ENCODE data around the gene INSR. TPM values are rescaled to one million over a fixed set of nuclear protein-coding genes. Genes with fewer than 3 reads are reported as not detected.
A peak's percentile ranks its signal among the peaks of the same experiment; 100 is the strongest.

INSR gene
- total RNA-seq, 1 experiment from 2014 or later, result 13.7 TPM

- H4K20me1 ChIP-seq (ENCODE audit: low read length), result no peaks in the 10 kb centered on the region
- peak; percentile 98 for DNase-seq
- BruUV-seq (replicated peaks), result no TSS peak
- CTCF ChIA-PET, result interaction anchor here (0.5 to 0.6 kb wide), 2 partner anchors 438 to 648 kb away, joined by 3 read pairs; no protein-coding TSS in a partner anchor
- H3K9ac ChIP-seq (ENCODE audit: low read length), result peak within 1 kb of the TSS; percentile 85
- H3F3A ChIP-seq (ENCODE audit: low read length, unreplicated experiment), result no peaks in the 10 kb centered on the region
- H3K4me3 ChIP-seq (ENCODE audit: low read length), result peak within 1 kb of the TSS; percentile 96
- peak within 1 kb of the TSS; percentile 85 for H2AFZ ChIP-seq (ENCODE audit: low read length)
- POLR2A ChIA-PET (ENCODE audit: unreplicated experiment), result interaction anchor here (0.5 to 1.2 kb wide), 7 partner anchors 30 to 730 kb away, joined by 3 to 28 read pairs (median 11); no protein-coding TSS in a partner anchor
- H3K4me2 ChIP-seq (ENCODE audit: low read length), result peak within 1 kb of the TSS; percentile 95
- H3K9me2 ChIP-seq (replicated peaks; ENCODE audit: low read length), result no peaks in the 10 kb centered on the region
- no peaks in the 10 kb centered on the region for H3K27me3 ChIP-seq (ENCODE audit: low read length)
- H3K79me2 ChIP-seq (ENCODE audit: low read length), result peaks cover 18% of the 10 kb centered on the region
- H3K27ac ChIP-seq (ENCODE audit: low read length), result peak within 1 kb of the TSS; percentile 52
- peak; percentile 99 for ATAC-seq
- TF ChIP-seq EZH2 (IDR thresholded peaks at IDR 0.05; ENCODE audit: low read length, unreplicated experiment) (no peak), EZH2phosphoT487 (IDR thresholded peaks at IDR 0.05; ENCODE audit: borderline replicate concordance, low read length) (no peak)
- TF ChIP-seq, protein P1, sequence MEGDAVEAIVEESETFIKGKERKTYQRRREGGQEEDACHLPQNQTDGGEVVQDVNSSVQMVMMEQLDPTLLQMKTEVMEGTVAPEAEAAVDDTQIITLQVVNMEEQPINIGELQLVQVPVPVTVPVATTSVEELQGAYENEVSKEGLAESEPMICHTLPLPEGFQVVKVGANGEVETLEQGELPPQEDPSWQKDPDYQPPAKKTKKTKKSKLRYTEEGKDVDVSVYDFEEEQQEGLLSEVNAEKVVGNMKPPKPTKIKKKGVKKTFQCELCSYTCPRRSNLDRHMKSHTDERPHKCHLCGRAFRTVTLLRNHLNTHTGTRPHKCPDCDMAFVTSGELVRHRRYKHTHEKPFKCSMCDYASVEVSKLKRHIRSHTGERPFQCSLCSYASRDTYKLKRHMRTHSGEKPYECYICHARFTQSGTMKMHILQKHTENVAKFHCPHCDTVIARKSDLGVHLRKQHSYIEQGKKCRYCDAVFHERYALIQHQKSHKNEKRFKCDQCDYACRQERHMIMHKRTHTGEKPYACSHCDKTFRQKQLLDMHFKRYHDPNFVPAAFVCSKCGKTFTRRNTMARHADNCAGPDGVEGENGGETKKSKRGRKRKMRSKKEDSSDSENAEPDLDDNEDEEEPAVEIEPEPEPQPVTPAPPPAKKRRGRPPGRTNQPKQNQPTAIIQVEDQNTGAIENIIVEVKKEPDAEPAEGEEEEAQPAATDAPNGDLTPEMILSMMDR (conservative IDR thresholded peaks at IDR 0.05; ENCODE audit: low read depth, low read length), result no peak
- no peaks in the 10 kb centered on the region for H3K9me3 ChIP-seq (ENCODE audit: low read length)
- peaks cover 6% of the 10 kb centered on the region; the same call in 1 of the 2 replicates for H3K4me1 ChIP-seq (ENCODE audit: insufficient read depth, low read length)
- intact Hi-C loops (cut with micrococcal nuclease), result no loop called here
- peaks cover 24% of the 10 kb centered on the region for H3K36me3 ChIP-seq (ENCODE audit: low read depth, low read length)
These were observed 224.9 kb downstream of the INSR start, which contains the start of gene ZNF557 for GRCh38 chr19:7069042-7069903. TSS of gene ZNF557 (plus strand) at chr19:7069703. CDS start at chr19:7075075, 5,372 bp downstream.

GRCh38 chr19:7068599-7068998 lies 225.6 kb downstream of the INSR start:
- Histone ChIP-seq H3K4me3 (ENCODE audit: low read length) (peak overlapping the region; percentile 33; the same call in 1 of the 2 replicates), H3K27ac (ENCODE audit: low read length) (no peak overlapping the region), H3K4me1 (ENCODE audit: insufficient read depth, low read length) (peaks cover 6% of the 10 kb centered on the region; the same call in 1 of the 2 replicates), H3F3A (ENCODE audit: low read length, unreplicated experiment) (no peaks in the 10 kb centered on the region), H3K4me2 (ENCODE audit: low read length) (peak overlapping the region; percentile 29), H3K79me2 (ENCODE audit: low read length) (peaks cover 18% of the 10 kb centered on the region), H3K36me3 (ENCODE audit: low read depth, low read length) (peaks cover 19% of the 10 kb centered on the region), H4K20me1 (ENCODE audit: low read length) (no peaks in the 10 kb centered on the region), H3K27me3 (ENCODE audit: low read length) (no peaks in the 10 kb centered on the region), H2AFZ (ENCODE audit: low read length) (peak overlapping the region; percentile 62), H3K9me2 (replicated peaks; ENCODE audit: low read length) (no peaks in the 10 kb centered on the region), H3K9ac (ENCODE audit: low read length) (no peak overlapping the region), H3K9me3 (ENCODE audit: low read length) (no peaks in the 10 kb centered on the region)
- ChIA-PET CTCF (no interaction called here), POLR2A (ENCODE audit: unreplicated experiment) (interaction anchor here (0.7 to 1.2 kb wide), 3 partner anchors 31 to 731 kb away, joined by 7 to 16 read pairs (median 10); no protein-coding TSS in a partner anchor)
- intact Hi-C loops (cut with micrococcal nuclease), result no loop called here
- BruUV-seq (replicated peaks), result no TSS peak
- no peak for DNase-seq
- no peak for TF ChIP-seq EZH2 (IDR thresholded peaks at IDR 0.05; ENCODE audit: low read length, unreplicated experiment)
- TF ChIP-seq, protein P1 (conservative IDR thresholded peaks at IDR 0.05; ENCODE audit: low read depth, low read length), result no peak
- no peak for ATAC-seq
